Measurements from ENCODE around the gene FBXO3. TPM values are rescaled to one million over a fixed set of nuclear protein-coding genes. Genes with fewer than 3 reads are reported as not detected.

Gene FBXO3
- total and polyA plus RNA-seq, 9 of the 15 experiments (the other 6 are each of a cell fraction or from before 2014, with no cell fraction given), result 11.6 to 59.3 (median 29.2) TPM

GRCh38 chr11:33766085-33766484, 8.2 kb downstream of the FBXO3 start:
- H3K27ac ChIP-seq (ENCODE audit: extremely low read depth, low read depth, low read length), result no peak overlapping the region
- no peak overlapping the region for H3K4me2 ChIP-seq (ENCODE audit: insufficient read depth, low read length)
- H3K9ac ChIP-seq (ENCODE audit: insufficient read depth in 1 of 2, low read depth in 2 of 2, low read length in 2 of 2), result no peak overlapping the region
- no peaks in the 10 kb centered on the region for H3K9me1 ChIP-seq (ENCODE audit: control insufficient read depth, insufficient read depth, low read length)
- H3K27me3 ChIP-seq (ENCODE audit: control insufficient read depth in 2 of 2, insufficient read depth in 2 of 2, low read length in 2 of 2), result no peaks in the 10 kb centered on the region
- H3K36me3 ChIP-seq (ENCODE audit: control insufficient read depth, insufficient read depth, low read length), result peaks cover 48% of the 10 kb centered on the region; the same call in 2 of the 3 replicates
- in situ Hi-C loops (cut with MboI) (no loop called here), intact Hi-C loops (cut with micrococcal nuclease) (no loop called here)
- TF ChIP-seq ZNF24 (IDR thresholded peaks at IDR 0.05) (no peak), NCOR1 (IDR thresholded peaks at IDR 0.05) (no peak), ZBTB40 (IDR thresholded peaks at IDR 0.05) (0 out of 2 replicates have a peak, but pooled peaks have one; percentile 41), ZBTB40 (CRISPR knock-in tag; IDR thresholded peaks at IDR 0.05) (no peak)
- no peak for DNase-seq (ENCODE audit: extremely low read depth in 1 of 4, low spot score in 3 of 4)
- ChIA-PET CTCF (ENCODE audit: low intra/inter-chr PET ratio) (no interaction called here), POLR2A (no interaction called here)
- BruUV-seq (replicated peaks), result no TSS peak
- no peaks in the 10 kb centered on the region for H3K9me3 ChIP-seq (replicated peaks; ENCODE audit: control insufficient read depth, insufficient read depth, low read depth, low read length)
- no peak overlapping the region for H3K4me3 ChIP-seq
- H2AFZ ChIP-seq (ENCODE audit: low read depth, low read length), result no peak overlapping the region
- no peak for FAIRE-seq
- H3K4me1 ChIP-seq (replicated peaks in 1 of 2; ENCODE audit: control insufficient read depth in 2 of 2, insufficient read depth in 2 of 2, low read length in 2 of 2), result no peaks in the 10 kb centered on the region
- 78% methylated on average over 2 of the region's 2 CpGs for WGBS (ENCODE audit: insufficient coverage, low coverage, missing lambda C conversion rate)
- H3K79me2 ChIP-seq (ENCODE audit: control insufficient read depth, insufficient read depth, low read length), result no peaks in the 10 kb centered on the region
- no peaks in the 10 kb centered on the region for H4K20me1 ChIP-seq (replicated peaks; ENCODE audit: control insufficient read depth, insufficient read depth, low read length)
- ATAC-seq, result no peak
